ENCODE measurements around the gene HS6ST3. TPM values are rescaled to one million over a fixed set of nuclear protein-coding genes. Genes with fewer than 3 reads are reported as not detected.

Gene HS6ST3
- total and polyA plus RNA-seq, 8 donors: 0.65 to 3.4 (median 1.8) TPM

DNA sequence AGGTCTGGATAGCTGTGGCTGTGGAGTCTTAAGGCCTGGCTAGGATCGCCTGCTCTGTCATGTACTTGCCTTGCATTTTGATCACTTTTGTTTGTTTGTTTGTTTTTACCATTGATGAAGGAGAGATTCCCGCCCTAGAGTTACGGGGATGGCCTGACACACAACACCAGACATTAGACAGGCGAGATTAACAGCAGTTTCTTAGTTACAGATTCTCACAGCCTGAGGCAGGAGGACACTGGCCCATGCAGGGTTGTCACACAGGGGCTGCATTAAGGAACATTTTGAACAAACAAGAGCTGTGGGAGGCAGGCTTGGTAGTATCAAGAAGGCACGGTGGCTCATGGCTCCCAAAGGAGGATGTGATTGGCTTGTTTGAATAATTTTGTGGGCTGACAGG lies 291.8 kb downstream of the HS6ST3 start:
- no peak overlapping the region for H3K27ac ChIP-seq
- WGBS, 2 donors: 75 to 82% methylated on average over 5 of the region's 5 CpGs
- ATAC-seq (no peak), DNase-seq (no peak), FAIRE-seq (no peak)
- no peaks in the 10 kb centered on the region for H3K27me3 ChIP-seq
- intact Hi-C loops (cut with DNase I): no loop called here
- TF ChIP-seq, protein P1, sequence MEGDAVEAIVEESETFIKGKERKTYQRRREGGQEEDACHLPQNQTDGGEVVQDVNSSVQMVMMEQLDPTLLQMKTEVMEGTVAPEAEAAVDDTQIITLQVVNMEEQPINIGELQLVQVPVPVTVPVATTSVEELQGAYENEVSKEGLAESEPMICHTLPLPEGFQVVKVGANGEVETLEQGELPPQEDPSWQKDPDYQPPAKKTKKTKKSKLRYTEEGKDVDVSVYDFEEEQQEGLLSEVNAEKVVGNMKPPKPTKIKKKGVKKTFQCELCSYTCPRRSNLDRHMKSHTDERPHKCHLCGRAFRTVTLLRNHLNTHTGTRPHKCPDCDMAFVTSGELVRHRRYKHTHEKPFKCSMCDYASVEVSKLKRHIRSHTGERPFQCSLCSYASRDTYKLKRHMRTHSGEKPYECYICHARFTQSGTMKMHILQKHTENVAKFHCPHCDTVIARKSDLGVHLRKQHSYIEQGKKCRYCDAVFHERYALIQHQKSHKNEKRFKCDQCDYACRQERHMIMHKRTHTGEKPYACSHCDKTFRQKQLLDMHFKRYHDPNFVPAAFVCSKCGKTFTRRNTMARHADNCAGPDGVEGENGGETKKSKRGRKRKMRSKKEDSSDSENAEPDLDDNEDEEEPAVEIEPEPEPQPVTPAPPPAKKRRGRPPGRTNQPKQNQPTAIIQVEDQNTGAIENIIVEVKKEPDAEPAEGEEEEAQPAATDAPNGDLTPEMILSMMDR (IDR thresholded peaks at IDR 0.05): no peak
- H3K9me3 ChIP-seq: no peaks in the 10 kb centered on the region
- no peaks in the 10 kb centered on the region for H3K4me1 ChIP-seq
- no peaks in the 10 kb centered on the region for H3K36me3 ChIP-seq
- H3K4me3 ChIP-seq: no peak overlapping the region

DNA sequence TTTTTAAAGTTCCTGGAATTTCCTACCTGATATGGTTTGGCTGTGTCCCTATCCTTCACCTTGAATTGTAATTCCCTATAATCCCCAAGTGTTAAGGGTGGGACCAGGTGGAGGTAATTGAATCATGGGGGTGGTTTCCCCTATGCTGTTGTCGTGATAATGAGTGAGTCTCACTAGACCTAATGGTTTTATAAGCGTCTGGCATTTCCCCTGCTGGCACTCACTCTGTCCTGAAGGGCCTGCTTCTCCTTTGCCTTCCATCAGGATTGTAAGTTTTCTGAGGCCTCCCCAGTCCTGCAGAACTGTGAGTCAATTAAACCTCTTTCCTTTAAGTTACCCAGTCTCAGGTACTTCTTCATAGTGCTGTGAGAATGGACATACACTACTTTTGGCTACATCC lies 298.7 kb downstream of the HS6ST3 start:
- ATAC-seq (no peak), DNase-seq (no peak), FAIRE-seq (no peak)
- H3K9me3 ChIP-seq: no peaks in the 10 kb centered on the region
- H3K27me3 ChIP-seq: no peaks in the 10 kb centered on the region
- no peak overlapping the region for H3K27ac ChIP-seq
- H3K36me3 ChIP-seq: no peaks in the 10 kb centered on the region
- H3K4me3 ChIP-seq: no peak overlapping the region
- intact Hi-C loops (cut with DNase I): no loop called here
- H3K4me1 ChIP-seq: no peaks in the 10 kb centered on the region
- 80 to 84% methylated on average over 2 of the region's 2 CpGs for WGBS, 2 donors
- TF ChIP-seq, protein P1 (IDR thresholded peaks at IDR 0.05): no peak

DNA sequence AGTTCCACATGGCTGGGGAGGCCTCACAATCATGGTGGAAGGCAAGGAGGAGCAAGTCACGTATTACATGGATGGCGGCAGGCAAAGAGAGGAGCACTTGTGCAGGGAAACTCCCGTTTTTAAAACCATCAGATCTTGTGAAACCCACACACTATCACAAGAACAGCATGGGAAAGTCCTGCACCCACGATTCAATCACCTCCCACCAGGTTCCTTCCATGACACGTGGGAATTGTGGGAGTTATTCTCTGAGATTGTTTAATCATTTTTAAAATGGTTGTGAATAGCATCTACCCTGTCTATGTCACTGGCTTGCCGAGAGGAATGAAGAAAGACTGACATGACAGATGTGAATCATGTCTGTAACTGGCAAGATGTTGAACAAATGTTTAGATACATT lies 301.7 kb downstream of the HS6ST3 start:
- no peak for FAIRE-seq
- Histone ChIP-seq H3K36me3 (no peaks in the 10 kb centered on the region), H3K27me3 (no peaks in the 10 kb centered on the region), H3K4me1 (no peaks in the 10 kb centered on the region), H3K27ac (no peak overlapping the region), H3K9me3 (no peaks in the 10 kb centered on the region), H3K4me3 (no peak overlapping the region)
- TF ChIP-seq, protein P1 (IDR thresholded peaks at IDR 0.05): no peak
- WGBS, 2 donors: 86 to 89% methylated on average over 6 of the region's 6 CpGs
- no peak for ATAC-seq
- DNase-seq: no peak
- intact Hi-C loops (cut with DNase I): no loop called here

DNA sequence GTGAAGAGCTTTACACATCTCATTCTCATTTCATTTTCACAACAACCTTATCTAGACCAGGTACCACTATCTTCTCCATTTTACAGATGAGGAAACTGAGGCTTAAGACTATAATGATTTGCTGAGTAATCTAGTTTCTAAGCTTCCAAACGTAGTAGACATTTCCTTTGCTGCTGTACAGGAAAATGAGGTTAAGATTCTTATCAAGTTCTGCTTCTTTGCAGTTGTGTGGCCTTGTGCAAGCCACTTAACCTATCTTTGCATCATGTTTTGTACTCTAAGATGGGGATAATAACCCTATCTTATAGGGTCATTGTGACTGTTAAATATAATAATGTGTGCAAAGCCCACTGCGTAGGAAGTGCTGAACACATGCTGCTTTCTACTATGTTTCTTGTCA lies 307.9 kb downstream of the HS6ST3 start:
- no peak for ATAC-seq
- Histone ChIP-seq H3K9me3 (no peaks in the 10 kb centered on the region), H3K4me3 (no peak overlapping the region), H3K27ac (no peak overlapping the region), H3K27me3 (no peaks in the 10 kb centered on the region), H3K4me1 (no peaks in the 10 kb centered on the region), H3K36me3 (no peaks in the 10 kb centered on the region)
- no peak for DNase-seq
- no peak for FAIRE-seq
- intact Hi-C loops (cut with DNase I): no loop called here
- WGBS, 2 donors: 67 to 69% methylated on average over 2 of the region's 2 CpGs
- TF ChIP-seq, protein P1 (IDR thresholded peaks at IDR 0.05): no peak

DNA sequence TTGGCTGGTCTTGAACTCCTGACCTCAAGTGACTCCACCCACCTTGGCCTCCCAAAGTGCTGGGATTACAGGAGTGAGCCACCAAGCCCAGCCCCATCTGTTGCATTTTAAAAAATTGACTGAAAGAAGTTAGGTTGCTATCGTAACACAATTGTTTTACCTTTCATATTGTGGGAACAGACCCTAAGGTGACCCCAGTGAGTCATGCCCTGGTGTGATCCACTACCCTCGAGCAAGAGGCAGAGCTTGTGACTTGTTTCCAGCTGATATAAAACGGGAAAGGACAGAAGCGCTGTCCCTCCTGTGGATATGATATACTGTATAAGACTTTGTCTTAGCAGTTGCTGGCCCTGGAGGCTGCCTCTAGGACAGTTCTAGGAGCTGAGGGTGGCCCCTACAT lies 308.6 kb downstream of the HS6ST3 start:
- TF ChIP-seq, protein P1 (IDR thresholded peaks at IDR 0.05): no peak
- WGBS, 2 donors: 64 to 80% methylated on average over 4 of the region's 4 CpGs
- ATAC-seq (no peak), DNase-seq (no peak), FAIRE-seq (no peak)
- Histone ChIP-seq H3K36me3 (no peaks in the 10 kb centered on the region), H3K4me1 (no peaks in the 10 kb centered on the region), H3K4me3 (no peak overlapping the region), H3K27me3 (no peaks in the 10 kb centered on the region), H3K27ac (no peak overlapping the region), H3K9me3 (no peaks in the 10 kb centered on the region)
- intact Hi-C loops (cut with DNase I): no loop called here
